ENCODE measurements around the gene DOK6.
"Not testable (repeated sequence)": the region's sequence is repeated elsewhere in the genome, so short reads cannot be mapped to it uniquely, and the experiment has no call there.

DOK6 gene

DNA sequence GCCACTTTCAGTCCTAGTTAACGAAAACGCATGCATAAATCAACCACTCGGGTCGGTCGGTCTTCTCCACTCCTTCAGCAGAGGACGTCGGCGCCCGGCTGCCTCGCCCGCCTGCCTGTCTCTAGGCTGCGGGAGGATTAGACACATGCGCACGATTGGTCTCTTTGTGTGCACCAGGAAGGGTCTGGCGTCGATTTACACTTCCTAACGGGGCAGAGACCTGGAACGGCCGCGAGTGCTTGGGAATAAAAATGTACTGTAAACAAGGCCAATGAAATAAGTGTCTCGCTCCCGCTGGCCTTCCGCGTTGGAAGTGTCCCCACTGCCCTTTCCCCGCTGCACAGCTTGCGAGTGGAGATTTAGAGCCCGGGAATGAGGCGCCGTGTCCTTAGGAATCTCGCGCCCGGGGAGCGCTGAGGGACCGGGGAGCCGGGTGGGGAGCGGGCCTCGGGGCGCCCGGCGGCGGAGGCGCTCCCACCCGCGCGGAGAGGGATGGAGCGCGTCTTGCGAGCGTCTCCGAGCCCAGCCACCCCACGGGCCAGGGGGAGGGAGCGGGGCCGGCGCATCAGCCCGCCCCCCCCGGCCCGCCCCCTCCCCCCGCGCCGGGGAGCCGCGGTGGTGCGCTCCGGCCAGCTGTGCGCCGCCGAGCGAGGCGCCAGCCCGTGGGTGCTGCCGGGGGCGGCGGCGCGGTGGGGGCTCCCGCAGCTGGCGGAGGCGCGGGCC is at the start of gene DOK6:
DOK6 (plus strand) TSS at position 636 of the 723 bp plus-strand sequence.
- DNase-seq (ENCODE audit: insufficient read length, low spot score) (peak; percentile 95), FAIRE-seq (no peak)
- TF ChIP-seq, protein P1, sequence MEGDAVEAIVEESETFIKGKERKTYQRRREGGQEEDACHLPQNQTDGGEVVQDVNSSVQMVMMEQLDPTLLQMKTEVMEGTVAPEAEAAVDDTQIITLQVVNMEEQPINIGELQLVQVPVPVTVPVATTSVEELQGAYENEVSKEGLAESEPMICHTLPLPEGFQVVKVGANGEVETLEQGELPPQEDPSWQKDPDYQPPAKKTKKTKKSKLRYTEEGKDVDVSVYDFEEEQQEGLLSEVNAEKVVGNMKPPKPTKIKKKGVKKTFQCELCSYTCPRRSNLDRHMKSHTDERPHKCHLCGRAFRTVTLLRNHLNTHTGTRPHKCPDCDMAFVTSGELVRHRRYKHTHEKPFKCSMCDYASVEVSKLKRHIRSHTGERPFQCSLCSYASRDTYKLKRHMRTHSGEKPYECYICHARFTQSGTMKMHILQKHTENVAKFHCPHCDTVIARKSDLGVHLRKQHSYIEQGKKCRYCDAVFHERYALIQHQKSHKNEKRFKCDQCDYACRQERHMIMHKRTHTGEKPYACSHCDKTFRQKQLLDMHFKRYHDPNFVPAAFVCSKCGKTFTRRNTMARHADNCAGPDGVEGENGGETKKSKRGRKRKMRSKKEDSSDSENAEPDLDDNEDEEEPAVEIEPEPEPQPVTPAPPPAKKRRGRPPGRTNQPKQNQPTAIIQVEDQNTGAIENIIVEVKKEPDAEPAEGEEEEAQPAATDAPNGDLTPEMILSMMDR (IDR thresholded peaks at IDR 0.05; ENCODE audit: insufficient read depth, missing control alignments) = no peak

DNA sequence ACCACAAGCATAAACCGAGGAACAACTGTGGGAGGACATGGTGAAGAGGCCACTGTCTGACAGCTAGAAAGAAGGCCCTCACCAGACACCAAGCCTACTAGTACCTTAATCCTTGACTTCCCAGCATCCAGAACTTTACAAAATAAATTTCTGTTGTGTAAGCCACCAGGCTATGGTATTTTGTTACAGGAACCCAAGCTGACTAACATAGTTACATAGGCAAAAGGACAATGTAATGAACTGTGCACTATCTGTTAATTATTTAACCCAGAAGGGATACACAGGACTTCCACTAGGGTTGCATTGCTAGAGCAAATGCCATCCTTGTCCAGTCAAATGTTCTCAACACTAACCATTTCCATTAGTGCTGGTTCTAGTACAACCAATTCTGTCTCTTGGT is 47.7 kb upstream of the DOK6 start:
- no peak for FAIRE-seq
- no peak for DNase-seq (ENCODE audit: insufficient read length, low spot score)
- TF ChIP-seq, protein P1 (IDR thresholded peaks at IDR 0.05; ENCODE audit: insufficient read depth, missing control alignments) = no peak

DNA sequence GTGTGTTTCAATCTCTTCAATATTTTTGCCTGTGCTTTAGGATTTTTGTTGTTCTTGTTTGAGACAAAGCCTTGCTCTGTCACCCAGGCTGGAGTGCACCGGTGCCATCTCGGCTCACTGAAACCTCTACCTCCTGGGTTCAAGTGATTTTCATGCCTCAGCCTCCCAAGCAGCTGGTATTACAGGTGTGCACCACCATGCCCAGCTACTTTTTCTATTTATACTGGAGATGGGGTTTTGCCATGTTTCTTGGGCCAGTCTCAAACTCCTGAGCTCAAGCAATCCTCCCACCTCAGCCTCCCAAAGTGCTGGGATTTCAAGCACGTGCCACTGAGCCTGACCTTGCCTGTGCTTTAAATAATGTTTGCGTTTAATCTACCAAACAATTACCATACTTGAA is 43.1 kb upstream of the DOK6 start:
- DNase-seq (ENCODE audit: insufficient read length, low spot score) = no peak
- no peak for FAIRE-seq
- TF ChIP-seq, protein P1 (IDR thresholded peaks at IDR 0.05; ENCODE audit: insufficient read depth, missing control alignments) = no peak

DNA sequence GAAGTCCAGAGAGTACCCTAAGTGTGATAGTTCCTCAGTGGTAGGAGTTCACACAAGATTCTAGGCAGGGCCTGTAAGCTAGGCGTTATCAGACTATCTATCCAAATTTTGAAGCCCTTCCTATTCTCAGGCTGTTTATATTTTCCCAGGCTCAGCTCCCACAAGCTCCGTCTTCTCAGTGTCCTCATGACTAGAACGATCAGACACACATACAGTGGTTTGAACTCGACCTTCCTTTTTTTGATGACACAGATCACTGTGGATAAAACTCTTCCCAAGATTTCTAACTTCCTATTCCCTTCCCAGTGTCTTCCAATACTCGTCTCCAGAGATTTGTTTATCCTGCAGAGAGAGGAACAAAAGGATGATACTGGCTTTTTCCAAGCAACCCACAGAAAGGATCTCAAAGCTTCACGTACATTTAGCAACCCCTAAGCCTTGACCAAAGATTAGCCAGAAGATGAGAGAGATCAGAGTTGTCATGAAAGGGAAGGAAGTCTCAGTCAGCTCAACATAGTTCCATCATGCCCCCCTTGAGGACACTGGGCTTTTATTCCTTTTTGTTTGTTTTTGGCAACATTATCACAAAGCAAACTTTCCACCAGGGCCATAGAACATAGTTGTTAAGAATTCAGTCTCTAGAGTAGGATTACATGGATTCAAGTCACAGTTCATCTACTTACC is 42.3 kb upstream of the DOK6 start:
- peak; percentile 98 for FAIRE-seq
- TF ChIP-seq, protein P1 (IDR thresholded peaks at IDR 0.05; ENCODE audit: insufficient read depth, missing control alignments) = no peak
- no peak for DNase-seq (ENCODE audit: insufficient read length, low spot score)

DNA sequence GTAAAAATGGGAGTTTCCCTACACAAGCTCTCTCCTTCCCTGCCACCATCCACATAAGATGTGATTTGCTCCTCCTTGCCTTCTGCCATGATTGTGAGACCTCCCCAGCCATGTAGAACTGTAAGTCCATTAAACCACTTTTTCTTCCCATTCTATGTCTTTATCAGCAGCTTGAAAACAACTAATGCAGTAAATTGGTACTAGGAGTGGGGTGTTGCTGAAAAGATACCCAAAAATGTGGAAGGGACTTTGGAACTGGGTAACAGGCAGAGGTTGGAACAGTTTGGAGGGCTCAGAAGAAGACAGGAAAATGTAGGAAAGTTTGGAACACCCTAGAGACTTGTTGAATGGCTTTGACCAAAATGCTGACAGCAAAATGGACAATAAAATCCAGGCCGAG is 40.9 kb upstream of the DOK6 start:
- FAIRE-seq = peak; percentile 41
- not testable (repeated sequence) for DNase-seq (ENCODE audit: insufficient read length, low spot score)

DNA sequence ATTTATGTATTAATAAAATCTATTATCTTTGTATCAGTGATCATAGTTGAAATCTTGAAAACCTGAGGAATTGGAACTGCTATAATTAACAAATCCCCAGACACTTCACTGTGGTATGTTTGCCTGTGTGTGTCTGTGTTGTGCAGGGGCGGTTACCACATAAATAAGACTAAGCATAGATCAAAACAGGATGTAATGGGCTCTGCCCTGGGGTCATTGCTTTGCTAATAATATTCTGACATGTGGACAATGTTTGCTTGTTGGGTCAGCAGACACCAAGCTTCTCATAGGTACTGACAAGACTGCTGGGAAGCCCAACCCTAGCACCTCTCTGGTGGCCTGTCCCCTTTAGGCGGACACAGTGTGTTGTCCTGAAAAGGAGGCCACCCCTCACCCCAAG is 35.8 kb upstream of the DOK6 start:
- DNase-seq (ENCODE audit: insufficient read length, low spot score) (no peak), FAIRE-seq (no peak)
- TF ChIP-seq, protein P1 (IDR thresholded peaks at IDR 0.05; ENCODE audit: insufficient read depth, missing control alignments) = no peak

DNA sequence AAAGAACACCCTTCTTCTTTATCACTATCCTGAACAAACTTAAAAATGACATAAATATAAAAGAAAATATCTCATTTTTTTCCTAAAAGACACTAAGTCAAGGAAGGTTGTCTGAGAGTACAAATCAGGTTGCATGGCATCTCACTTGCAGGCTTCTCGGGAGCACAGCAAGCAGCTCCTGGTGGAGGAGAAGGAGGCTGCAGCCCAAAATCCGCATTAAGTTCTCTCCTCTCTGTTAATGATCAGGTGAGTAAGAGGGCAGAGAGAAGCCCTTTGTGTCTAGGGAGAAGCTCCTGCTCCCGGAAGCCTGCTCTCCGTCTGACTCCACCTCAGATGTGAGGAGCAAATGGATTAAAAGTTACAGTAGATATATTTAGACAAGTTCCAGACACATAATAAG is 35.0 kb upstream of the DOK6 start:
- FAIRE-seq = no peak
- TF ChIP-seq, protein P1 (IDR thresholded peaks at IDR 0.05; ENCODE audit: insufficient read depth, missing control alignments) = no peak

More for the DNA sequence above, 35.0 kb upstream of the DOK6 start:
- no peak for DNase-seq (ENCODE audit: insufficient read length, low spot score)

Measured in D721Med (cell line).